RWPE2 (cell line): ENCODE measurements around the gene TAF3.

Experiments
- ATAC-seq: fragments of 200-7000 bp; cut with Tn5 transposase; 3 replicates; pipeline ENCODE4 v1.9.1; 2021; ENCODE audit warnings: low read depth
- DNase-seq: peaks from one replicate; pipeline ENCODE4 v3.0.0-alpha.2; 2020; ENCODE audit warnings: low spot score
- H3K27ac ChIP-seq: fragments of 450-650 bp; 2 replicates; pipeline ENCODE4 v1.5.1; 2017; ENCODE audit warnings: mild to moderate bottlenecking; ENCODE audit not compliant: poor library complexity, severe bottlenecking
- H3K27me3 ChIP-seq: fragments of 250-450 bp; sonication (Bioruptor Pico); 2 replicates; pipeline ENCODE4 v1.5.1; 2021; ENCODE audit warnings: mild to moderate bottlenecking, moderate library complexity; ENCODE audit not compliant: insufficient read depth, poor library complexity, severe bottlenecking
- H3K36me3 ChIP-seq: fragments of 250-450 bp; sonication (Bioruptor Pico); 2 replicates; pipeline ENCODE4 v1.5.1; 2020; ENCODE audit warnings: low read depth, mild to moderate bottlenecking, moderate library complexity
- H3K4me1 ChIP-seq: fragments of 250-450 bp; sonication (Bioruptor Pico); 2 replicates; pipeline ENCODE4 v1.5.1; 2021; ENCODE audit warnings: mild to moderate bottlenecking, moderate library complexity; ENCODE audit not compliant: insufficient read depth, poor library complexity, severe bottlenecking
- H3K4me3 ChIP-seq: fragments of 250-450 bp; sonication (Bioruptor Pico); 2 replicates; pipeline ENCODE4 v1.5.1; 2021; ENCODE audit warnings: mild to moderate bottlenecking, moderate library complexity; ENCODE audit not compliant: severe bottlenecking
- H3K9me3 ChIP-seq: fragments of 250-450 bp; sonication (Bioruptor Pico); 2 replicates; pipeline ENCODE4 v1.5.1; 2021; ENCODE audit warnings: mild to moderate bottlenecking, moderate library complexity; ENCODE audit not compliant: severe bottlenecking
- TF ChIP-seq, protein P1 (sequence below): fragments of 450-650 bp; IDR thresholded peaks from one replicate; pipeline ENCODE4 v1.5.1; 2017; ENCODE audit warnings: mild to moderate bottlenecking, moderate library complexity; ENCODE audit not compliant: poor library complexity, severe bottlenecking

The TAF3 gene

DNA sequence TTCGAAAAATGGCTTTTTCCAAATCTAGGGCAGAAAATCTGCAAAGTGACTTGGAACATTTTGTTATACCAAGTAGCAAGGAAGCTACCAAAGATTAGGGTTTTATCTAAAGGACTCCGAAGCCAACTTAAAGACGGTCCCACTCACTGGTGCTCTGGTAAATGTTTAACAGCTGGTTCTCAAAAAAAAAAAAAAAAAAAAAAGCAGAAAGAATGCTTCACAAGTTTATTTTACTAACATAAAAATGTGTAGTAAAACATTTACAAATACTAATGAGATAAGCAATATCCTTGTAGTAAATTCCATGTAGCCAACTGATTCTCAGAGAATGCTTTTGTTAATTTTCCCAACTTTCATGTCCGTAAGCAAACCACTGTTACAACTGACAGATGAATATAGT lies 38.4 kb downstream of the TAF3 start:
- Histone ChIP-seq H3K27ac (no peak overlapping the region), H3K27me3 (no peaks in the 10 kb centered on the region), H3K4me3 (no peak overlapping the region), H3K9me3 (peaks cover 3% of the 10 kb centered on the region), H3K4me1 (no peaks in the 10 kb centered on the region), H3K36me3 (no peaks in the 10 kb centered on the region)
- TF ChIP-seq, protein P1, sequence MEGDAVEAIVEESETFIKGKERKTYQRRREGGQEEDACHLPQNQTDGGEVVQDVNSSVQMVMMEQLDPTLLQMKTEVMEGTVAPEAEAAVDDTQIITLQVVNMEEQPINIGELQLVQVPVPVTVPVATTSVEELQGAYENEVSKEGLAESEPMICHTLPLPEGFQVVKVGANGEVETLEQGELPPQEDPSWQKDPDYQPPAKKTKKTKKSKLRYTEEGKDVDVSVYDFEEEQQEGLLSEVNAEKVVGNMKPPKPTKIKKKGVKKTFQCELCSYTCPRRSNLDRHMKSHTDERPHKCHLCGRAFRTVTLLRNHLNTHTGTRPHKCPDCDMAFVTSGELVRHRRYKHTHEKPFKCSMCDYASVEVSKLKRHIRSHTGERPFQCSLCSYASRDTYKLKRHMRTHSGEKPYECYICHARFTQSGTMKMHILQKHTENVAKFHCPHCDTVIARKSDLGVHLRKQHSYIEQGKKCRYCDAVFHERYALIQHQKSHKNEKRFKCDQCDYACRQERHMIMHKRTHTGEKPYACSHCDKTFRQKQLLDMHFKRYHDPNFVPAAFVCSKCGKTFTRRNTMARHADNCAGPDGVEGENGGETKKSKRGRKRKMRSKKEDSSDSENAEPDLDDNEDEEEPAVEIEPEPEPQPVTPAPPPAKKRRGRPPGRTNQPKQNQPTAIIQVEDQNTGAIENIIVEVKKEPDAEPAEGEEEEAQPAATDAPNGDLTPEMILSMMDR = no peak
- DNase-seq (no peak), ATAC-seq (no peak)

DNA sequence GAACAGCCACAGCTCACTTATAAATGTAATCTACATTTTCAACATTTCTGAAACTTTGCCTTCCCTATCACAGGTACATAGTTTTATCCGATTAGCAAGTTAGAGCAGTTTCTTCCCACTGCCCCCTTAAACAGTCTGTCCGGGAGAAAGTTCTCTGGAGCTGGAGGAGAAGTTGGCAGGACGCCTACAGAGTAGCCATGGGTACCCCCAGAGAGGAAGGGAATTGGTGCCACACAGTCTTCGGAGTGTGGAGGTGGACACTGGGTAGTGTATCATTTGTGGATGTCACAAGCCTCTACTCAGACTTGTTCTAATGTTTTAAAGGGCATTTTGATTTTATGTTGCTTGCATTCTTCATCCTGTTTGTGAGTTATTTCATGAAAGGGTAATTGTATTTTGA lies 39.0 kb downstream of the TAF3 start:
- no peak overlapping the region for H3K27ac ChIP-seq
- DNase-seq (no peak), ATAC-seq (no peak)
- no peak overlapping the region for H3K4me3 ChIP-seq
- TF ChIP-seq, protein P1 = no peak
- H3K9me3 ChIP-seq = peaks cover 3% of the 10 kb centered on the region
- H3K4me1 ChIP-seq = no peaks in the 10 kb centered on the region
- no peaks in the 10 kb centered on the region for H3K27me3 ChIP-seq
- H3K36me3 ChIP-seq = no peaks in the 10 kb centered on the region

DNA sequence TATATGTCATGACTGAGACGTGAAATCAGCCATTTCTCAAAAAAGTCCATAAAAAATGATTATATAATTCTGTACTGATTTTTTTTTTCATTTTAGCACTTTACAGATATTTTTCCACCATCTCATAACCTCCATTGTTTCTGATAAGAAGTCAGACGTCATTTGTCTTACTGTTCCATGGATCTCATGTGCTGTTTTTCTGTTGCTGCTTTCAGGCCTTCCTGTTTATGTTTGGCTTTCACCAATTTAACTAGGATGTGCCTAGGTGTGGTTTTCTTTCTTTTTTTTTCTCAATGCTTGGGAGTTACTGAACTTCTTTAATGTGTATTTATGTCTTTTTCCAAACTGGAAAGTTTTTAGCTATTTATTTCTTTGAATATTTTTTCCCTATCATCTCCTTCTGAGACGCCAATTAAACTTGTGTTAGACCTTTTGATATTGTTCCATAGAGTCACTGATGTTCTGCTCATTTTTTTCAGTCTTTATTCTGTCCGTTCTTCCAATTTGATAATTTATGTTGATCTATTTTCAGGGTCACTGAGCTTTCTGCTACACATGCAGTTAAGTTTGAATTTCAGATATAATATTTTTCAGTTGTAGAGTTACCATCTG lies 43.3 kb downstream of the TAF3 start:
- Histone ChIP-seq H3K36me3 (no peaks in the 10 kb centered on the region), H3K27me3 (no peaks in the 10 kb centered on the region), H3K9me3 (peaks cover 3% of the 10 kb centered on the region), H3K4me3 (no peak overlapping the region), H3K4me1 (no peaks in the 10 kb centered on the region), H3K27ac (no peak overlapping the region)
- DNase-seq (no peak), ATAC-seq (no peak)
- TF ChIP-seq, protein P1 = no peak

DNA sequence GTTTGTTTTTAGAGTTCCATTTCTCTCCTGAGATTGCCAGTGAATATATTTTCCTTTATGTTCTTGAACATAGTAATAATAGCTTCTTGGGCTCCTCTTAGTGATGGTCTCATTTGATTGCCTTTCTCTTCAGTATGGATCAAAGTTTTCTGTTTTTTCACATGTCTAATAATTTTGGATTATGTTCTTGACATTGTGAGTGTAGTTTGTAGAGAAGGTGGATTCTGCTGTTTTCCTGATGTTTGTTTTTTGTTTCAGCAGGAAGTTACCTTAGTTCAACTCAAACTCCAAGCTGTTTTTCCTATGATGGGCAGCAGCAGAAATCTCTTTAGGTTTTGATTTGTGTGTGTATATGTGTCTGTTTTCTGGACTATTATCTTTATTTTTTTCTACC lies 43.8 kb downstream of the TAF3 start:
- no peaks in the 10 kb centered on the region for H3K4me1 ChIP-seq
- H3K36me3 ChIP-seq = no peaks in the 10 kb centered on the region
- H3K27me3 ChIP-seq = no peaks in the 10 kb centered on the region
- H3K9me3 ChIP-seq = peaks cover 3% of the 10 kb centered on the region
- DNase-seq (no peak), ATAC-seq (no peak)
- no peak overlapping the region for H3K4me3 ChIP-seq
- no peak overlapping the region for H3K27ac ChIP-seq
- TF ChIP-seq, protein P1 = no peak

DNA sequence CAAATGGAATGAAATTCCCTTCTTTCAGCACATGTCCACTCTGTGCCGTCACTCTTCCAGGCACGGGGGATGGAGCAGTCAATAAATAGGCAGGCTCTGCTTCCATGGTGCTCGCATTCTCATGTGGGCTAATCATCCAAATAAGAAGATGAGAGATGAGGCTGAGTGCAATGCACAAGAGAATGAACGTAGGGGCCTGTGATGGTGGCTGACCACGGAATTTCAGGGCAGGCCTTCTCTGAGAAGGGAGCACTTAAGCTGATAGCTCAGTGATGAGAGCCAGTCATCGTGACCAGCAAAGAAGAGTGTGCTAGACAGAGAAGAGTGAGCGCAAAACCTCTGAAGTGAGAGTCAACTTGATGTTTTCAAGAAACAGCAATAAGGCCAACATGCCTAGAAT lies 47.9 kb downstream of the TAF3 start:
- no peaks in the 10 kb centered on the region for H3K27me3 ChIP-seq
- TF ChIP-seq, protein P1 = no peak
- no peaks in the 10 kb centered on the region for H3K36me3 ChIP-seq
- ATAC-seq = no peak
- H3K4me1 ChIP-seq = no peaks in the 10 kb centered on the region
- no peak overlapping the region for H3K27ac ChIP-seq
- H3K9me3 ChIP-seq = peaks cover 2% of the 10 kb centered on the region
- no peak overlapping the region for H3K4me3 ChIP-seq
- no peak for DNase-seq
